Natural killer cell treated with Interleukin-12 subunit alpha and Interleukin-12 subunit beta and Interleukin-15 and Interleukin-18, amount 100 ng/mL, for 72 hours (primary cell): ENCODE results near the gene ALLC. TPM values are rescaled to one million over a fixed set of nuclear protein-coding genes. Genes with fewer than 3 reads are reported as not detected.

Experiments
- ATAC-seq, 2 donors: fragments of 150-1000 bp; cut with Tn5 transposase in 1 of 2; sonication (Bioruptor Pico), chemical (Tn5 transposase) in 1 of 2; 2 replicates each; pipeline ENCODE4 v1.10.0; 2021
- DNase-seq: peaks from one replicate; pipeline ENCODE4 v3.0.0; 2022; ENCODE audit warnings: low spot score
- H3K27ac Mint-ChIP-seq, 2 donors: 1 replicate in 1 of 2; 2 replicates in 1 of 2; pipeline ENCODE4 v1.8.0; 2022; ENCODE audit warnings: mixed read lengths in 2 of 2, mild to moderate bottlenecking in 1 of 2, moderate library complexity in 1 of 2
- H3K27me3 Mint-ChIP-seq, 2 donors: 1 replicate in 1 of 2; 2 replicates in 1 of 2; pipeline ENCODE4 v1.8.0; 2022; ENCODE audit warnings: mixed read lengths in 2 of 2
- H3K36me3 Mint-ChIP-seq: one replicate; pipeline ENCODE4 v1.8.0; 2022; ENCODE audit warnings: mixed read lengths
- H3K4me1 Mint-ChIP-seq, 2 donors: 1 replicate in 1 of 2; 2 replicates in 1 of 2; pipeline ENCODE4 v1.8.0; 2022; ENCODE audit warnings: low read depth in 2 of 2, mixed read lengths in 2 of 2, mild to moderate bottlenecking in 1 of 2
- H3K4me3 Mint-ChIP-seq: one replicate; pipeline ENCODE4 v1.8.0; 2022; ENCODE audit warnings: mixed read lengths
- H3K9me3 Mint-ChIP-seq: 2 replicates; pipeline ENCODE4 v1.8.0; 2022; ENCODE audit warnings: mixed read lengths
- total RNA-seq, 2 donors: library from RNA; stranded (reverse); gene quantifications; one replicate each; pipeline ENCODE4 v1.2.3, GENCODE V29; 2022

Gene ALLC
- total RNA-seq, 2 donors from 2014 or later = not detected

DNA sequence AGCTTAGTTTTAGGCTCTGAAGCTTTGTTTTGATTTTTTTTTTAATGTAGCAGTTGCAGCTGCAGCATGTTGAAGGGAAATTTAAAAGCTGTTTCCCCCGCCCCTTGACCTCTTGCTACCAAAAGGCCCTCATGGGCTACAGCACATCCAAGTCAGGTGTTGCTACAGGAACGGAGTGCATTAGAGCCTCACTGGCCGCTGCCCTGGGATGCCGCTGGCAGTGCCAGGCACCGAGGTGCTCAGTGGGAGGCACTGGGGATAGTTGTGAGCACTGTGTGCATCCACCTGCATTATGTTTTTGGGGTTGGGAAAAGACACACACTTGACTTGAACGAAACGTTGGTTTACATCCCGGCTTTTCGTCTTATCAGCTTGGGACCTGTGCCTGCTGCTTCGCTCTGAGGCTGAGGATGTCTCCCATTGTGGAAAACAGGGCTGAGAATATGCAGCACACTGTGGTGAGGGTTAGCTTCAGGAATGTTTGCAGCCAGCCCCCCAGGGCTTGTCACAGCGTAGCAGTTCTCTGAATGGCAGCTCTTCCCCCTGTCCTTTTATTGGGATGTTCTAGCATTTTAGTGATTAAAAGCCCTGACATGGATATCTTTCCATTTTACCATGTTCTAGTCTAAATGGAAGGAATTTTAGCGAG, 69.5 kb downstream of the ALLC start:
- peaks cover 8 to 19% of the 10 kb centered on the region in 2 donors for H3K27me3 Mint-ChIP-seq
- no peaks in the 10 kb centered on the region for H3K4me1 Mint-ChIP-seq
- no peaks in the 10 kb centered on the region for H3K36me3 Mint-ChIP-seq
- no peak for DNase-seq
- no peak overlapping the region for H3K4me3 Mint-ChIP-seq
- H3K9me3 Mint-ChIP-seq = peaks cover under 1% of the 10 kb centered on the region
- no peak for ATAC-seq
- H3K27ac Mint-ChIP-seq = no peak overlapping the region

DNA sequence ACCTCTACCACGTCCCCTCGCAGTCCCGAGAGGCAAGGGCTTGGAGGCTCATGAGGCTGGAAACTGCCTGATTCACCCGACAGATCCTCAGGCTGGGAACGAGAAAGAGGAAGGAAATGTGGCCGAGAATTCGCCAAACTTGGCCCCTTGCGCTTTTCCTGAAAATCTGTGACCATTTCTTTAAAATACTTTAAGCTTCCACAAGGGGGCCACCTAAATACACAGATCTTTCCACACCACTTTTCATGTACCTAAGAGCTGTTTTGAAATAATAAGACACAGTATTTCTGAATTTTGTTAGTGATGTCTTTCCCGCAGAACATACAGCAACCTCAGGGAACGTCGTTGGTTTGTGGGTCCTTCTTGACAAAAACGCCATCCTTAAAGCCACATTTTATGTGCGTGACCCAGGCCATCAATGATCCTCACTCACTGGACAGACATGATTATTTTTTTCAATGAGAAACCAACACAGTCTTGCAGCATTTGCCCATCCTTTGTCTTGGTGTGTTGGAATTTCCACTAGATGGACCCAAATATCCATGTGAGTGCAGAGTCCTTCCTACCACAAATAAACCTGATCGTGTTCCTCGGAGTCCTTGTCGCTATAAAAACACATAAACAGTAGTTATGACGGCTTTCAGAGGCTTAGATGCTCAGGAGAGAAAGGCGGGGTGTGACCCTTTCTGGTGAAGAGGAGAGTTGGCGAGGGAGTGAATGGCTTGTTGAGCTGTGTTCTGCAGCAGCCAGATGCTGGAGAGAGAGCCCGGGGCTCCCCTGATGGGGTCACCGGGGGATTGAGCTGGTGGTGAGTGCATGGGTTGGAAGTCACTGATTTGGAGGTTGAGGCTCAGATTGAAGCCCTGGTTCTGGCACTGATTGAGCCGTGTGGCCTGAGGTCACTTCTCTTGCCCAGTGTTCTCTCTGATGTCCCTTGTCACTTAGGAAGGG, 70.4 kb downstream of the ALLC start:
- H3K4me3 Mint-ChIP-seq = no peak overlapping the region
- H3K4me1 Mint-ChIP-seq = no peaks in the 10 kb centered on the region
- H3K36me3 Mint-ChIP-seq = no peaks in the 10 kb centered on the region
- peaks cover 8 to 18% of the 10 kb centered on the region in 2 donors for H3K27me3 Mint-ChIP-seq
- H3K9me3 Mint-ChIP-seq = no peaks in the 10 kb centered on the region
- no peak overlapping the region for H3K27ac Mint-ChIP-seq
- no peak for DNase-seq
- ATAC-seq = no peak

DNA sequence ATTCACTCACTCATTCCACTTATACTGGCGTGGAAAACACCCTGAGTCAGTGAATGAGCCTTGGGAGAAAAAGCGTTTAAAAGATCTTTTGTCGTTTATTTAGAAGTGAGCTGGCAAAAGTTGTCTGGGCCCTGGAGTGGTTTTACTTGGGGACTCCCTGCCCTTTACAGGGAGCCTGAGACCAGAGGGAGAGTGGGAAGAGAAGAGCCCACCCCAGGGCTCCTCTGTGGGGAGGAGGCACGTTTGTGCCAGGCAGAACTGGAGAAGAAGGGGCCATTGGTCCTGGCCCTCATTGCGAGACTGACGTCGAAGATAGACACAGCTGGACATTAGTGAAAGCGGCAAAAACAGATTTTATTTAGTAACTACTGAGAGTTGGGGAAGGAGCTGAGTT, 71.1 kb downstream of the ALLC start:
- ATAC-seq (no peak), DNase-seq (no peak)
- H3K9me3 Mint-ChIP-seq = no peaks in the 10 kb centered on the region
- no peaks in the 10 kb centered on the region for H3K36me3 Mint-ChIP-seq
- H3K4me1 Mint-ChIP-seq = no peaks in the 10 kb centered on the region
- H3K27ac Mint-ChIP-seq = no peak overlapping the region
- H3K27me3 Mint-ChIP-seq = peaks cover 9 to 18% of the 10 kb centered on the region in 2 donors
- H3K4me3 Mint-ChIP-seq = no peak overlapping the region

DNA sequence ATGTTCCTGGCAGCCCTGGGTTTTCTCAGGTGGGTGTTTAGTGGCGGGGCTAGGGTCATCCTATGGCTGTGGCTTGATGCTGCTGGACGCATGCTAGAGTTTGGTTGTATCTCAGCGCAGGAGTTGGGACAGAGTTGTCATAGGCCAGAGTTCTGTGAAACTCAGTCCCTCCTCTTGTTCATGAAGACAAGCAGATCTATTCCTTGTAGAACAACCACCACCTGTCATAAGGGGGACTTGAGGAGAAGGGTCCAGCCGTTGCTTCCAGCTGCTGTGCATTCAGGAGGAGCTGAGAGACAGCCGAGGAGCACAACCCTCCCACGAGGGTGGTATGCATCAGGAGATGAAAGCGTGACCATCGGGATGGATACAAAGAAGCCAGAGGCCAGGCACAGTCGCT, 71.8 kb downstream of the ALLC start:
- DNase-seq = no peak
- H3K9me3 Mint-ChIP-seq = no peaks in the 10 kb centered on the region
- ATAC-seq = no peak

DNA sequence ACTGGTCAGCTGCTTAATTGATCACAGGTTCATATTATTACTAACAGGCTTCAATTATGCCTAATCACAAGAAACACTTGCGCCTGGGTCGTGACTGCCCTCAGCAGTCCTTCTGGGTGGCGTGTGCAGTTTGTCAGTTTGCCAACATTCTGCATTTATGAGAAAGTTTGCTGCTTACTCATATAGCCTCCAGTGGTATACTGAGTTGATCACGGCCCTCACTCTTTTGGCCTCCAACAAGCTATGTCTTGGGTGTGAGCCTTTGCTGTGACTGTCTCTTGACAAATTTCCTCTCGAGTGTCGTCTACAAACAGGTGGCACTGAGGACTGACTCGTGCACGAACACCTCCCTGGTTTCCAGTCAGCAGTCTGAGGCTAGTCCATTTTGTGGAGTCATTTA, 72.6 kb downstream of the ALLC start:
- H3K4me1 Mint-ChIP-seq = no peaks in the 10 kb centered on the region
- H3K4me3 Mint-ChIP-seq = no peak overlapping the region
- DNase-seq = no peak
- H3K9me3 Mint-ChIP-seq = no peaks in the 10 kb centered on the region
- ATAC-seq = no peak
- peaks cover 12 to 26% of the 10 kb centered on the region in 2 donors for H3K27me3 Mint-ChIP-seq
- no peak overlapping the region for H3K27ac Mint-ChIP-seq
- H3K36me3 Mint-ChIP-seq = no peaks in the 10 kb centered on the region

More for the DNA sequence above, 71.8 kb downstream of the ALLC start:
- no peaks in the 10 kb centered on the region for H3K4me1 Mint-ChIP-seq
- no peak overlapping the region for H3K27ac Mint-ChIP-seq
- peaks cover 12 to 25% of the 10 kb centered on the region in 2 donors for H3K27me3 Mint-ChIP-seq
- no peak overlapping the region for H3K4me3 Mint-ChIP-seq
- no peaks in the 10 kb centered on the region for H3K36me3 Mint-ChIP-seq

DNA sequence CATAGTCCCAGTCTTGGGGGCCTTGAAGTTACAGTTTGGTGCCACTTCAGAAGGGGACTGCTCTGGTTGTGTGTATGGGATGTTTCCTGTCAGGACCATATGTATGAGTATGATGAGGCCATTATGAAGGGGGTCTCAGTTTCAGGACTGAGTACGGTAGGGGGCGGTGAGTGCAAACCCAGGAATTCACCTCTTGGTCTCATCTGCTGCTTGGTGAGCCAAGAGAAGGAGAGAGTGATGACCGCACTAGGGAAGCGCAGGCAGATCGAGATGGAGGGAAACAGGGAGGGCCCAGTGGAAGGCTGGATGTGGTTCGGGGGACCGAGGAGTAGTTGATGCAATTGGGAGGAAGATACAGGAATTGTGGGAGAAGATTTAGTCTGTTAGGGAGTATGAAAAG, 73.8 kb downstream of the ALLC start:
- Mint-ChIP-seq H3K27me3 (peaks cover 15 to 34% of the 10 kb centered on the region in 2 donors), H3K27ac (no peak overlapping the region), H3K36me3 (no peaks in the 10 kb centered on the region), H3K9me3 (no peaks in the 10 kb centered on the region), H3K4me3 (no peak overlapping the region), H3K4me1 (no peaks in the 10 kb centered on the region)
- ATAC-seq = peak in 1 of 2 donors; percentile 38
- DNase-seq = no peak

DNA sequence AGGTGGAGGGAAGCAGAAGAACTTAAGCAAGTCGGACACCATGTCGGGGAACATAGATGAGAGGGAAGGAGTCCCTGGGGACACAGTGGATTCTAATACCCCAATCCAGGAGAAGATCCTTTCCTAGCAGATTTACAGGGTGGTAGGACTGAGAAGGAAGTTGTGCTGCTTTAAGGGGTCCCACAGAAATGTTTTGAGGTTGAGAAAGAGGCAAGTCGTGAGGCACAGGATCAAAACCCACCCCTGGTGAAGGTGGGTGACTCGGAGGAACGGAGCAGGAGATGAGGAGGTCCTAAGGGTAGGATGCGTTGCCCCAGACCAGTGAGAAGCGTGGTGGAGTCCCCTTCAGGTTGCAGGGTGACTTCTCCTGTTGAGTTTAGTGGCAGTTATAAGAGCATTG, 78.1 kb downstream of the ALLC start:
- H3K4me3 Mint-ChIP-seq = no peak overlapping the region
- H3K27ac Mint-ChIP-seq = no peak overlapping the region
- H3K27me3 Mint-ChIP-seq = peaks cover 13 to 28% of the 10 kb centered on the region in 2 donors
- H3K4me1 Mint-ChIP-seq = no peaks in the 10 kb centered on the region
- no peaks in the 10 kb centered on the region for H3K9me3 Mint-ChIP-seq
- no peak for ATAC-seq
- DNase-seq = no peak
- H3K36me3 Mint-ChIP-seq = no peaks in the 10 kb centered on the region

DNA sequence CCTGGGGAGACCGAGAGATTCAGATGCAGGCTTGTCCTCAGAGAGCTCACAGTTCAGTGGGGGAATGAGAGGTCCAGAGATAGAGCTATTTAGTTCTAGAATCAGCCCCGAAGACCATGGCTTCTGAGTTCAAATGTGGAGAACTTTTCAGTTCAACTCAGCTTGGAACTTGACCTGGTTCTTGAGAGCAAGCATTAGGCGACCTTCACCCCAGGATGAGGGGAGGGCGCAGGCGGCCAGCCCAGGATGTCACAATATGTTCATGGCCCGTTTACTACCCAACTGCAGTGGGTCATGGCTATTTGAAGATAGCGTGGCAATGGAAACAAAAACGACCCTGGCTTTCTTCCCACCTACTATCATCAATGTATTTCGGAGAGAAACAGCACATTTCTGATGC, 79.1 kb downstream of the ALLC start:
- H3K4me1 Mint-ChIP-seq = no peaks in the 10 kb centered on the region
- H3K4me3 Mint-ChIP-seq = no peak overlapping the region
- no peaks in the 10 kb centered on the region for H3K9me3 Mint-ChIP-seq
- ATAC-seq (no peak), DNase-seq (no peak)
- peaks cover 9 to 28% of the 10 kb centered on the region in 2 donors for H3K27me3 Mint-ChIP-seq
- no peaks in the 10 kb centered on the region for H3K36me3 Mint-ChIP-seq
- no peak overlapping the region for H3K27ac Mint-ChIP-seq

DNA sequence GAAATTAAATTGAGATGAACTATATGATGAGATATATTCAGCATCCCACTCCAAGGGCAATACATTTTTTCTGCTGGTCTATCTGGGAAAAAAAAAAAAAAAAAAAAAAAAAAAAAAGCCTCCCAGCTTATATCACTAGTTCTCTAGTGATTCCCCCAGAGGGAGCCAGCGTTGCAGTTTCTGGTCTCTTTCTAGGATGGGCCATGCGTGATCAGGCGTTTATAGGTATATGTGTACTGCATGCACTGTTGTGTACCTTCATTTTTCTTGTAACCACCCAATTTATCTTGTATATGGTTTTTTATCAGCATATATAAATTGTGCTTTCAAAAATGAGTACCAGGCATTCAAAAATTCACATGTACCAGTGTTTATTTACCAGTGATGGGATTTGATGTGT, 80.5 kb downstream of the ALLC start:
- no peaks in the 10 kb centered on the region for H3K9me3 Mint-ChIP-seq
- H3K36me3 Mint-ChIP-seq = no peaks in the 10 kb centered on the region
- H3K4me1 Mint-ChIP-seq = no peaks in the 10 kb centered on the region
- DNase-seq = no peak
- no peak for ATAC-seq
- peaks cover 13 to 35% of the 10 kb centered on the region in 2 donors for H3K27me3 Mint-ChIP-seq
- no peak overlapping the region for H3K27ac Mint-ChIP-seq
- H3K4me3 Mint-ChIP-seq = no peak overlapping the region

DNA sequence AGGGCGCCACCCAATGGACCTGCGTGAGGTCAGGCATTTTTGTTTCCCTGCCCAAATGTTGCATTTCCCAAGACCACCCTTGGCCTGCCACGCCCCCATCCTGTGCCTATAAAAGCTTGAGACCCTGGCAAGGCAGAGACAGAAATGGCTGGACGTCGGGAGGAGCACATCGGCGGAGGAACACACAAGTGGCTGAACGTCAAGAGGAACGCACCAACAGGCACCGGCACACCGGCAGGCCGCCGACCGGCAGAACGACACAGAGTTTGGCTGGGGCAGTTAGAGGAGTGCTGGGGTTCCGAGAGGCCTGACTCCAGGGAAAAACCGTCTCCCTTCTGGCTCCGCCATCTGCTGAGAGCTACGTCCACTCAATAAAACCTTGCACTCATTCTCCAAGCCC, 81.3 kb downstream of the ALLC start:
- peaks cover 13 to 40% of the 10 kb centered on the region in 2 donors for H3K27me3 Mint-ChIP-seq
- H3K9me3 Mint-ChIP-seq = no peaks in the 10 kb centered on the region
- DNase-seq = no peak
- no peaks in the 10 kb centered on the region for H3K36me3 Mint-ChIP-seq
- no peak for ATAC-seq
- no peak overlapping the region for H3K27ac Mint-ChIP-seq
- H3K4me1 Mint-ChIP-seq = no peaks in the 10 kb centered on the region
- H3K4me3 Mint-ChIP-seq = no peak overlapping the region

DNA sequence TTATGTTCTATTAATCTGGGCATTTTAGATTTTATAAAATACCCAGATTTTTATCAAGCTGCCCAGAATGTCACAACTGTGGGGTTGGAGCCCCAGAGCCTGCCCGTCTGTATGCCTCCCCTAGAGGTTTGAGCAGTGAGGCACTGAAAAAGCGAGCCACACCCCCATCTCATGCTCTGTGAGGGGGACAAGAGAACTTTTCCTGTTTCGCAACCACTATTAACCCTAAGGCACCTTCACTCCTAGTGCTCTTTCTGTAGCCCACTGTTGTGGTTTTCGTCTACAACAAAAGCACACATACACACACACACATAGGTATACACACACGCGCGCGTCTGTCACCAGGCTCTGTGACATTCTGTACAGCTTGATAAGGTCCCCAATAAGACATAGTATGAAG, 83.4 kb downstream of the ALLC start:
- Mint-ChIP-seq H3K4me1 (no peaks in the 10 kb centered on the region), H3K27ac (no peak overlapping the region), H3K9me3 (no peaks in the 10 kb centered on the region), H3K36me3 (no peaks in the 10 kb centered on the region), H3K27me3 (peaks cover 10 to 29% of the 10 kb centered on the region in 2 donors), H3K4me3 (no peak overlapping the region)
- no peak for ATAC-seq
- no peak for DNase-seq

DNA sequence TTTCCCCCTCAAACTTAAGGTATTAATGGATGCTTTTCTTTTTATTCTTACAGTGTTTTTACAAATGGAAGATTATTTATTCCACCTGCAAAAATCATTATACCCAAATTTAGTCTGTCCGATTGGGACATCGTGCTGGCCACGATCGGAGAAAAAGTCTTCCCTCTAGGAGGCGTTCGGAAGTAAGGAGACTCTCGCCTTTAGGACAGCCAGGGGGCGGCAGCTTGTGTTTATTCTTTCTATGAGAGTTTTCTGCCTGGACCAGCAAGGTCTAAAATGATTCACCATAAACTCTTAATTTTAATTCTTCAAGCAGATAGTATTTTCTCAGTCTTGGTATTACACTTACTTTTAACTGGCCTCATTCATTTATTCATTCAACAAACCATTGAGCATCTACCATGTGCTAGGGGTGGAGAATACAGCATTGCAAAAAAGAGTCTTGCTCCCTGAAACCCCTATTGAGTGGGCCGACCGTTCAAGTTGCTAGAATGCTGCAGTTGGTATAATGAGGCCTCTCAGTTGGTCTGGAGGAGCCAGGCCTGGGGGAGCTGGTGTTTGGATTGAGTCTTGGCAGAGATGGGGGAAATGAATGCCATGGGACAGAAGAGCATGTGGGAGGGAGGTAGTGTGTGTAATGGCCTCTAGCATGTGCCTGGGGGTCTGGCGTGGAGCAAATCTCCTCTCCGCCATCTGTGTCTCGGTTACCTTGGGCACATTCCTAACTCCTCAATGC, 84.0 kb downstream of the ALLC start:
- H3K27ac Mint-ChIP-seq = no peak overlapping the region
- no peak overlapping the region for H3K4me3 Mint-ChIP-seq

DNA sequence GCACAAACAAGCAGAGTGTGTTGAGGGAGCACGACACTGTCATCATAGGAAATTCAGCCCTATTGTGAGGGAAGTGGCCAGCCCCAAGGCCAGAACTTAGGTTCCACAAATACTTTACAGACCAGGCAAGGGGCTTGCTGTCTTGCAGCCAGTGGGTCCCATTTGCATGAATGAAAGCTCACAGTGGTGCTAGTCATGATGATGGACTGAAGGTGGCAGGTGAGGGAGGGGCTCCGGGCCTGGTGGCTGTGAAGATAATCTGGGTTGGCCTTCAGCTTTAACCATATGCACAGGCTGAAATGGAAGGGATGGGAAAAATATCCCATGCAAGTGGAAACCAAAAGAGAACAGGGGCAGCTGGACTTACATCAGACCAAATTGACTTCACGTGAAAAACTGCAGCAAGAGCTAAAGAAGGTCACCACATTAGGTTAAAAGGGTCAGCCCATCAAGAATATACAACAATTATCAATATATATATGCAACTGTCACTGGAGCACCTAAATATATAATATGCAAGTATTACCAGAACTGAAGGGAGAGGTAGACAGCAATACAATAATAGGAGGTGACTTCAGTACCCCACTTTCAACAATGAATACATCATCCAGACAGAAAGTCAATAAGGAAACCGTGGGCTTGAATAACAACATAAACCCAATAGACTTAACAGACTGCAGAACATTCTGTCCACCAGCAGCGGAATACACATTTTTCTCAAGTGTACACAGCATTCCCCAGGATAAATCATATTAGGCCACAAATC, 84.9 kb downstream of the ALLC start:
- no peaks in the 10 kb centered on the region for H3K36me3 Mint-ChIP-seq
- ATAC-seq = no peak
- peaks cover 14 to 27% of the 10 kb centered on the region in 2 donors for H3K27me3 Mint-ChIP-seq
- no peak for DNase-seq
- H3K4me3 Mint-ChIP-seq = no peak overlapping the region
- no peaks in the 10 kb centered on the region for H3K9me3 Mint-ChIP-seq
- no peak overlapping the region for H3K27ac Mint-ChIP-seq
- H3K4me1 Mint-ChIP-seq = no peaks in the 10 kb centered on the region

More for the DNA sequence above, 84.0 kb downstream of the ALLC start:
- ATAC-seq = no peak
- no peaks in the 10 kb centered on the region for H3K36me3 Mint-ChIP-seq
- no peak for DNase-seq
- no peaks in the 10 kb centered on the region for H3K4me1 Mint-ChIP-seq
- H3K9me3 Mint-ChIP-seq = no peaks in the 10 kb centered on the region
- peaks cover 10 to 28% of the 10 kb centered on the region in 2 donors for H3K27me3 Mint-ChIP-seq
